IPS DF 4.7 (cell line): ENCODE data around the gene RBM10.

Source experiments
- DNase-seq: peaks from one replicate; pipeline ENCODE4 v3.0.0-alpha.2; 2013; ENCODE audit warnings: low spot score; ENCODE audit errors: extremely low read depth

Gene RBM10

DNA sequence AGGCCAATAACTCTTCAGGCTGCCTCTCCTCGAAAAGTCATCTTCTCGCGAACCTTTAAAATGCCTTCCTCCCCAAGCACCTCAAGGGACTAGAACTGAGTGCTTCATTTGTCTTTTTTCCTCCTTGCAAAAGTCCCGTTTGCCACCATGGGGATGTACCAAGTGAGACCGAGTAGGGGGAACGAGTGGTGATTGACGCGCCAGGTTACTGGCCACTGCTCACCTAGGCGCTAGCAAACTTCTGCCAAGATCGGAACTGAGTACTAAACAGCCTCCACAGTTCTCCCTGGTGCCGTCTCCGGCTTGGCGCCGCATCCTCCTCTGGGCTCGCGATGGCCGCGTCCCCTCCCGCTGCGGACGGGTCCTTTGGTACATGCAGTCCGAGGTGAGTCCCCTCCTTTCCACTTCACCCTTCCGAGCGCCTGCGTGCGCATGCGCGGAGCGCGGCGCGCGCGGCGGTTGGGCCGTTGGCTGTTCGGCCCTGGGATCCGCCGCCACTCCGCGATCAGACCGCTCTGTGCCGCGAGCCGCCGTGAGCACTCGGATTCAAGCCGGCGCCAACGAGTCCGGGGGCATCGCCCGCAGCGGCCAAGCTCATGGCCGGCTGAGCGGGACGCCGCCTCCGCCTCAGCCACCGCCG, 73.4 kb downstream of the RBM10 start, which contains the start of gene CDK16:
CDK16 (plus strand) TSS at position 402 of the 640 bp plus-strand sequence. CDS start 4,877 bp downstream, outside the sequence.
- DNase-seq, result no peak

DNA sequence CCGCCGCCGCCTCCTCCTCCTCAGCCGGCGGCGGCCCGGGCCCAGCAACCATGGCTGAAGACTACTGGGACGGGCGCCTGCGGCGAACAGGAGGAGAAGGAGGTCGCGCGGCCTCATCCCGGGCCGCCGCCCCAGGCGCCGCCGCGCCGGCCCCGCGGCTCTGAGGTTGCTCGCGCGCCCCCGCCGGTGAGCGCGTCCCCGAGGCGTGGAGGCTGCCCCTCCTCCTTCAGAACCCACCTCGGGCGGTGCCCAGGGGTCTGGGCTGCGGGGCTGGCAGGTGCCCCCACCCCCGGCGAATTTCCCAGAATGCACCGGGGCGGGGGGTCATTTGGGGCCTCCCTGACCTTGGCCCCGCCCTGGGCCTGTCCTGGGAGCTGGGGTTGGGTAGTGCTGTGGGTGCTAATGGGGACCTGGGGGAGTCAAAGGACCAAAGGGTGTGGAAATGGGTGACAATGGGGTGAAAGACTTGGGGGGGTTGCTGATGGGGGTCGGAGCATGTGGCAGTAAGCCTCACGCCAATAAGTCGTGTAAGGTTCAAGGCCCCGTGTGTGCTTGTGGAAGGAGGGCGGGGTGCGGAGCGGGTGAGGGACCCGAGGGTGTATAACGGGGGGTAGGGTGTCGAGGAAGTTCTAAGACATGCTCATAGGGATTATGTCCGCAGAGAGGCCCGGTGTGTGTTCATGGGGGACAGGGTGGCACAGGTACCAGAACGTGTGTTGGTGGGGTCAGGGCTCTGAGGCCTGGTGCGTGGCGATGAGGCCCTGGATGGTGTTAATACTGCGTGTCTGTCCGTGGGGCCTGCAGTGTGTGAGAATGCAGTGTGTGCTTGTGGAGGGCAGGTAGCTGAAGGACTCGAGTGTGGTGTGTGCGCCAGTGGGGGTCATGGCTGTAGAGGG, 74.1 kb downstream of the RBM10 start:
- DNase-seq, result no peak

DNA sequence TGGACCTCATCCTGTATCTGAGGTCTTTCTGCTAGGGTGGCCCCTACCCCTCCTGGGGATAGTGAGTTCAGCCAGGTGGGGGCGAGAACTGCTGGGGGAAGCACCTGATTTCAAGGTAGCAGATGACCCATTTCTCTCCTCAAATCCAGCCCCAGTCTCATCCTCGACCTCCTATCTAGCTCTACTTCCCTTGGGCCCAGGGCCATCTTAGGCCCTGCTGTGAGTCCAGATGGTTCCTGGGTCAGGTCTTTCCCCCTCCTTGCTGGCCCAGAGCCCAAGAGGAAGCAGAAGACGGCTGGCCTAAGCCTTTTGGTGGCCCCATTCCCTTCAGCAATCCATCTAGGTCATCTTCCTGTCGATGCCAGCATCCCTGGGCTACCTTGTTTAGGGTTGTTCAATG, 76.7 kb downstream of the RBM10 start:
- DNase-seq, result no peak

DNA sequence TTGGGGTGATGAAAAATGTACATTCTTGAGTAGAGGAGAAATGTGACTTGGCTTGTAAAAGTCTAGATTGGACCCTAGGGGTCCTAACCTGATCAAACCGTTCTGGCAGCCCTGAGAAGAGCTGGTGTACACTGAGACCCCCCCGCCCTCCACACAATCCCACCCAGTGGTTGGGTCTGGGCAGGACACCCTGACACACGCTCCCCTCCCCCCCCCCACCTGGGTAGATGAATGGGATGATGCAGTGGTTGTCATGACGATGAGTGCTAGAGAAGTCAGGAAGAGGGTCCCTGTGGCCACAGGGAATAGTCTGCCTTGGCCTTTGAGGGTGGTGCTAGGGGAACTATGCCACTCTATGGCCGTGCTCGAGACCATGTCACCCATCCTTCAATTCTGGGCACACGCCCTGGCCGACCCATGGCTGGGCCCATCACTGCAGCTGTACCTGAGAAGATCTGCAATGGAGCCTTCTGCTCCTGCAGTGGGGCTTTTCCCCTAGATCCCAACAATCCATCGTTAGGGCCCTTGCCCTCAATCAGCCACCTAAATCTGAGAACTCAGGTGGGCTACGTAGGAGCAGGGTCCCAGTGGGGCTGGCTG, 77.8 kb downstream of the RBM10 start:
- DNase-seq, result no peak

DNA sequence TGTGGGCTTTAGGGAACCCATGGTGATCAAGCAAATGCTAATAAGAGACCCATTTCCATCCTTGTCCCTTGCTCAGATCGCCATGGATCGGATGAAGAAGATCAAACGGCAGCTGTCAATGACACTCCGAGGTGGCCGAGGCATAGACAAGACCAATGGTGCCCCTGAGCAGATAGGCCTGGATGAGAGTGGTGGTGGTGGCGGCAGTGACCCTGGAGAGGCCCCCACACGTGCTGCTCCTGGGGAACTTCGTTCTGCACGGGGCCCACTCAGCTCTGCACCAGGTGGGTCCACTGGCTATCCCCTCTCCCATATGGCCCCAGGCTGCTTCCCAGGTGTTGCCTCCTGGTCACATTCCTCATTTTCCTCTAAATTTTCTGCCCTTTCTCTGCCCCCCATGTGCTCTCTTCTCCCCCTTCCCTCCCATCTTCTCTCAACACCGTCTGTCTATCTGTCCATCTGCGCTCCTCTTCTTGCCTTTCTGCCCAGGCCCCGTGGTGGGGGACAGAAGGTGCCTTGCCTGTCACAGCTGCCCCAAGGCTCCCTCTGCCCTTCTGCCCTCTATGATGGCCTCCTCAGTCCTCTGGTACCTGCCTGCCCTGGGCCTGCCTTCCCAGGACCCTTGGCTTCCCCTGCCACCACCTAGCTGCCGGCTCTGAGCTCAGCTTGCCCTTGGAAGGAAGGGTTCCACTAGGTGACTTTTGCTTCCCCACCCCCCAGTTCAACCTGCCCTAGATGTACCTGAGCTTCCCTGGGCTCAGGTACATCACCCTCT, 78.6 kb downstream of the RBM10 start:
- no peak for DNase-seq

DNA sequence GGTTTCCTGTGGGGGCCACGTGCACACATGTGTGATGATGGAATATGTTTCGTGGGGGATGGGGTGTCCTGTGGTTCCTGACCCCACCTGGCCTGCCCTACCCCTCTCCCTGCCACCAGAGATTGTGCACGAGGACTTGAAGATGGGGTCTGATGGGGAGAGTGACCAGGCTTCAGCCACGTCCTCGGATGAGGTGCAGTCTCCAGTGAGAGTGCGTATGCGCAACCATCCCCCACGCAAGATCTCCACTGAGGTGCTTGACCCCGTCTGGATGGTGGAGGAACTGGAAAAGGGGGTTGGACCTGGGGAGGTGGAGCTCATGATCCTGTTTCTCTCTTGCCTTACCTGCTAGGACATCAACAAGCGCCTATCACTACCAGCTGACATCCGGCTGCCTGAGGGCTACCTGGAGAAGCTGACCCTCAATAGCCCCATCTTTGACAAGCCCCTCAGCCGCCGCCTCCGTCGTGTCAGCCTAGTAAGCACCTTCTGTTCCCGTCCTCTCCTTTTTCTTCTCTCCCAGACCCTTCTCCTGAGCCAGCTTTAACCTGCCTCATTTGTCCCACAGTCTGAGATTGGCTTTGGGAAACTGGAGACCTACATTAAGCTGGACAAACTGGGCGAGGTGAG, 79.4 kb downstream of the RBM10 start:
- no peak for DNase-seq

DNA sequence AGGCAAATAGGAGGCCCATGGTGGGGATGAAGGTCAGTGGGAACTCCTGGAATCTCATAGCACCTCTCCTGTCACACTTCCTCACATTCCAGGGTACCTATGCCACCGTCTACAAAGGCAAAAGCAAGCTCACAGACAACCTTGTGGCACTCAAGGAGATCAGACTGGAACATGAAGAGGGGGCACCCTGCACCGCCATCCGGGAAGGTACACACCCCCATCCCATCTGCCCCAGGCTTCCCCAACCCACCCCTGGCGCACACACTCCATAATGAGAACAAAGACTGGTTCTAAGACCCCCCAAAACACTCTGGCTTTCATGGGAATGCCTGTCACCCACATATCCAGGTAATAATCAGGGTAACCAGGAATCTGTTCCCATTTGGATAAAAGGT, 79.9 kb downstream of the RBM10 start:
- DNase-seq, result no peak

DNA sequence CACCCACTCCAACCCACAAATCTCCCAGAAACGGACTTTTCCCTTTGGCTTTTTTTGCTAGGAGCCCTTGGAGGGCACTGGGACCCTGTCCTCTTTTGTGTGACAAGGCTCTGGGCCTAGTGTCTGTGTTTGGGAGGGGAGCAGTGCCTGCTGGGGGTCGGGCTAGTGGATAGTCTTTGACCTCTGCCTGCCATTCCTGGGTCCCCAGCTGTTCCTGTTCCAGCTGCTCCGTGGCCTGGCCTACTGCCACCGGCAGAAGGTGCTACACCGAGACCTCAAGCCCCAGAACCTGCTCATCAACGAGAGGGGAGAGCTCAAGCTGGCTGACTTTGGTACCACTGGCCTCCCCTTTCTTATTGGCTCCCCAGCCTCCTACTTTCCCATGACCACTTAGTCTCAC, 81.0 kb downstream of the RBM10 start:
- DNase-seq, result no peak

DNA sequence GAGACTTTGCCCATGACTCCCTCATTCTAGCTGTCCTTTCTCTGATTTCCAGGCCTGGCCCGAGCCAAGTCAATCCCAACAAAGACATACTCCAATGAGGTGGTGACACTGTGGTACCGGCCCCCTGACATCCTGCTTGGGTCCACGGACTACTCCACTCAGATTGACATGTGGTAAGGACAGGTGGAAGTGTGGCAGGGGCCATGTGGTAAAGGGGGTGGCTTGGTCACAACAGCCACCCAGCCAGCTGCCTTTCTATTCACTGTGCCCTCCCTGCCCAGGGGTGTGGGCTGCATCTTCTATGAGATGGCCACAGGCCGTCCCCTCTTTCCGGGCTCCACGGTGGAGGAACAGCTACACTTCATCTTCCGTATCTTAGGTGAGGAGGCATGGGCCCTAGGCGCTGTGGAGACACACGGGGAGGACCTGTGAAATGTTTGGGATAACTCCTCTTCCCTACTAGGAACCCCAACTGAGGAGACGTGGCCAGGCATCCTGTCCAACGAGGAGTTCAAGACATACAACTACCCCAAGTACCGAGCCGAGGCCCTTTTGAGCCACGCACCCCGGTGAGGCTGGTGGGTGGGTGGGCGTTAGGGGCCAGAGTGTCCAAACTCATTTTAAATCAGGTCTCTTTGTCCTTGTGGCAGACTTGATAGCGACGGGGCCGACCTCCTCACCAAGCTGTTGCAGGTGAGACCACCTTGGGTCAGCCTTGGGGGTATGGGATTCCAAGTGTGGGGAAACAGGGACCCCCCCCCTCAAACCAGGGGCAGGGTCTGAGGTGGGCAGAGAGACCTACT, 81.7 kb downstream of the RBM10 start:
- no peak for DNase-seq

DNA sequence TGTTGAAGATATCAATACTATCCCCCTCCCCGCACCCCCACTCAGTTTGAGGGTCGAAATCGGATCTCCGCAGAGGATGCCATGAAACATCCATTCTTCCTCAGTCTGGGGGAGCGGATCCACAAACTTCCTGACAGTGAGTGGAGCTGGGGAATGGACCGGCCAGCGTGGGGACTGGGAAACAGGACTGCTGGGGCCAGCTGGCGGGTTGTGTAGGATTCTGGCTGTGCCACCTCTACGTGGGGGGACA, 82.2 kb downstream of the RBM10 start:
- DNase-seq, result no peak

DNA sequence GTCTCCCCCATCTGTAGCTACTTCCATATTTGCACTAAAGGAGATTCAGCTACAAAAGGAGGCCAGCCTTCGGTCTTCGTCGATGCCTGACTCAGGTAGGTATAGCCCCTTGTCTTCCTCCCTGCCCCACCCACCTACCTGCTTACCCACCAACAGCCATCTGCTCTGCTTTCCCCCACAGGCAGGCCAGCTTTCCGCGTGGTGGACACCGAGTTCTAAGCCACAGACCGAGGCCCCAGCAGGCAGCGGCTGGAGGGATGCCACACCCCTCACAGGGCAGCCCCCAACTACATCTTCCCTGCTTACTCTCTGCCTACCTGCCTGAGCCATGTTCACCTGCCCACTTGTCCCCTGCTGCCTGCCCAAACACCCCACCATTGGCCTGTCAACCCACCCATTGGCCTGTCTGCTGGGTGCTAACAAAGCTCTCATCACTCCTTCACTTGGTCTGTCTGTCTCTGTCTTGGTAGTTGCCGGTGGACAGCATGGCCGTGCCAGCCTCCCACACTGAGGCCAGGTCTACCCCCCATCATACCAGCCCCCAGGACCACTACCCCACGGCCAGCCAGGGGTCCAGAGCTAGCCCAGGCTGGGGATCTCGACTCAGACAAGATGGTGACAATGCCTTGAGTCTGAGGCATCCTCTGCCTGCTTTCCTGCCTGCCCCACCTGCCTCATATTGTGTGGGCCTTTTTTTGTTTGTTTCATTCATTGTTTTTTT, 83.7 kb downstream of the RBM10 start:
- DNase-seq, result no peak

DNA sequence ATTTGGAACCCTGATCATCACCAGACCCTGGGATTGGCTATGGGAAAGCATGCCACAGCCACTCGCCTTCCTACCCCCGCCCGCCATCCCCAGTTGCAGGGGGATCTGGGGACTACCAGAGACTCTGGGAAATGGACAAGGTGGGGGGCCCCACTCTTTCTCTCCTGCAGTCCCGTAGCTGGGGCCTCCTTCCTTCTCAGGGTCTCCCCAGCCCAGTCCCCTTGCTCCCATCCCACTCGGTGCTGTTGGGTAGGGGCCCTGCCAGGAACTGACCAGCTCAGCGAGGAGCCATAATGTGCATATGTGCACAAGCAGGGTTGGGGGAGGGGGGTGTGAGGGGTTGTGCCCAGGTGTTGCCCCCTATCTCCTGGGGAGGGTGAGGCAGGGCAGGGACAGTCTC, 84.4 kb downstream of the RBM10 start:
- no peak for DNase-seq

DNA sequence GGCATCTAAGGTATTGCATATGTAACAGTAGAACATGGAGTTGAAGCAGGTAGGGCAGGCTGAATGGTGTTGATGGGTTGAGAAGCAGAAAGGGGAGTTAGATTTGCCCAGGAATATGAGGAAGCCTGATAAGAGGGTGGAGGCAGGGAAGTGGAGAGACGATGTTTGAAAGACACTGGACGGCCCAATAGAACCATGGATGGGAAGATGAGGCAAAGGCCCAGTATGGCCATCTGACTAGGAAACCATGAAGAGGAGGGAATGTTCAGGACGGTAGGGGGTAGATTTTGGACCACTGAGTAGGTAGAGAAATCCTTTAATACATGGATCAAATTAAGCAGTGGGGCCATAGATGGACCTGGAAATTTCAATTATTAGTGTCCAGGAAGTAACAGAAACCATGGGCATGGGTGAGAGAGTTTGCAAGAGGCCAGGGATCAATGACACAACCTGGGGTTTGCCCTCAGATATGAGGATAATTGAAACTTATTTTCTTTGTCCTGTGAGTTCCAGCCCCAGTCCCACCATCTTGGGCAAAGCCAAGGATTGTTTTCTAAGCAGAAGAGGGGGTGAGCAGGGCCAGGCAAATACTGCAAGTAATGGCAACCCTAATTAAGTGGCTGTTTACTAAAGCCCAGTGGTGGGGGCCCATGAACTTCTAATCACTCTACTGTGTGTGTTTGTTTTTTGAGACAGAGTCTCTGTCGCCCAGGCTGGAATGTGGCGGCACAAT, 85.3 kb downstream of the RBM10 start:
- no peak for DNase-seq

DNA sequence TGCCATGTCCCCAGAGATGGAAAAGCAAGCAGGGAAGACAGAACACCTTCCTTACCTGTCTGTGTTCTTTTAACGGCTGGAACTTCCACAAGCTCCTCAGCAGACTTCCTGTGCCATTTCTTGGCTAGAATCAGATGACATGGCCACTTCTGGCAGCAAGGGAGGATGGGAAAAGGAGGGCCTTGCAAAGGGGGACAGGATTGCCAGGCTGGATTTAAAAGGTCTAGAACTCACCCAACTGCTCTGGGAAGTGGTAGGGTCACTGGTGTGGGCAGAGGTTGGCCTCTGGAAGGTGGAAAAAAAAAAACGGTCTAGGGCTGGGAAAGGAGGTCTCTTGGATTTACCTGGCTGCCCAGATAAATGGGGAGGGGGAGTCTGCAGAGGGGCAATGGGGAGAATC, 86.1 kb downstream of the RBM10 start:
- no peak for DNase-seq

DNA sequence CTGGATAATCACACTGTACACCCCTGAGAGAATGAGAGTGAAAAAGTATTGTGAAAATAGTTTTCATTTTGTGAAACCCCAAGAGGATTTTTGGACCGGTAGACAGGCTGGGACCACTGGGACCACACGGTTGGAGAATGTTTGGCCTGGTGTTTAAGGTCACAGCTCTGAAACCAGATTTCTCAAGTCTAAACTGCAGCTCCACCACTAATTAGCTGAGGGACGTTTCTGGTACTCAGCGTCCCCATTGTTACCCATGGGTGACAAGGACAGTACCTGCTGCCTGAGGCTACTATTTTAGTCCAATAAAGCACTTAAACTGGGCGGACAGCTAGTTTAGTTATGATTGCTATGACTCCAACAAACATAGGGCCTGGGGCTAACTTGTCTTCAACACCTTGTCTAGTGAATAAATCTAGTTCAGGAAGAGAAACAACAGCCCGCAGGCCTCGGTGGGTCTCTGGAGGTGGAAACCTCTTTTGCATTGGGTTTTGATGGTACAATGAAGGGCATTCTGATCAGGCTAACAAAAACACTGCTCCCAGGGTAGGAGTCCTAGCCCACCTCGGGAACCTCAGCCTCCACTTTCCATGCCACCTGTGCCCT, 87.3 kb downstream of the RBM10 start:
- DNase-seq, result no peak

DNA sequence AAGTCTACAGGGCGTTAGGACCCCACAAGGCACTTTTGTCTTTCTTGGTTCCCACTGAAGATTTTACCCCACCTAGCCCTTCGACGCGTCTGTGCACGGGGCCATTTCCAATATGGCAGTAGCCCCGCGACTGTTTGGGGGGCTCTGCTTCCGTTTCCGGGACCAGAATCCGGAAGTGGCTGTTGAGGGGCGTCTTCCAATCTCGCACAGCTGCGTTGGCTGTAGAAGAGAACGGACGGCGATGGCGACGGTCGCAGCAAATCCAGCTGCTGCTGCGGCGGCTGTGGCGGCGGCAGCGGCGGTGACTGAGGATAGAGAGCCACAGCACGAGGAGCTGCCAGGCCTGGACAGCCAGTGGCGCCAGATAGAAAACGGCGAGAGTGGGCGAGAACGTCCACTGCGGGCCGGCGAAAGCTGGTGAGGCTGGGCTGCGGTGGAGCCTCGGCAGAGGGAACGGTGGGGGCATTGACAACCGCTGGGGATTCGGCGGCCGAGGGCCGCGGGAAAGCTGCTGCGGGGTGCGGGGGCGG, 87.8 kb downstream of the RBM10 start, which contains the start of gene USP11:
USP11 (plus strand) TSS at position 207 of the 530 bp plus-strand sequence; CDS start at position 242, 35 bp downstream.
- DNase-seq, result no peak

DNA sequence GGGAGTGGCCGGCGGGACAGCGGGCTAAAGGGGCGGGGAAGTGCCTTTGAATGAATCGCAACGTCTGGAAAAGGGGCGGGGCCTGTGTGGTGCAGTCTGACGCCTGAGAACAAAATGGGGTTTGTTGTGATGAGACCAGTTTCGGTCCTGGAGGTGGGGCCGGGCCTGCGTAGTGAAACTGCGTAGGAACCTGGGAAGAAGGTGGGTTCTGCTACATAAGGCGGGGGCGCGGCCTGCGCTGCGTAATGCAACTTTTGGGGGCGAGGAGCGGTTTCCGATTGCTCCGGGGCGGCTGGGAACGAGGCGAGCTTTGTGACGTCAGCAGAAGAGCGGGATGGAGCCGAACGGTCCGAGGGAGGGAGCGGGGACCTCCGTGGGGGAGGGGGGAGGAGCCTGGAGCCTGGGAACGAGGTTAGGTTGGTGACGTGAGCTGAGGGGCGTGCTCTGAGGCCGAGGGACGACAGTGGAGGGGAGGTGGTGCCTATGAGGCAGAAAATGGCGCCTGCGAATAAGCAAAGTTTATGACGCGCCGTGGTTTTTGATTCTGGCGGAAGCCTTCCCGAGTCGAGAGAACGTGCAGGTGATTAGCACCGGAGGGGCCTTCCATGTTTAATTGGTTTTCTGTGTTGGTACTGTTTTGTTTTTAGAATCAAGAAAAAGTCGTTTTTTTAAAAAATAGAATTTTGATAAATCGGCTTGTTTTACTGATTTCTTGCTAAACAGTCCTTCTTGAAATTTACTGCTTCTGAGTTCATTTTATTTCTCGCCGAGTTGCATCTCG, 88.5 kb downstream of the RBM10 start:
- peak; percentile 46 for DNase-seq

DNA sequence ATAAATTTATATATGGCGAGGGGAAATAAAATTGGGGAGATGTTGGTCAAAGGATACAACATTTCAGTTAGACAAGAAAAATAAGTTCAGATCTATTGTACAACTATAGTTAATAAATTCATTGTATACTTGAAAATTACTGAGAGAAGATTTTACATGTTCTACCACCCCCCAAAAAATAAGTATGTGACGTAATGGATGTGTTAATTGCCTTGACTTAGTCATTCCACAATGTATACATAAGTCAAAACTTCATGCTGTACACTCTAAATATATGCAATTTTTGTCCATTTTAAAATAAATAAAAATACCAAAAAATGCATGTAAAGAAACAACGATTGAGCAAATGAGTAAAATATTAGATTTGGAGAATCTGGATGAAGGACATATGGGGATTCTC, 89.6 kb downstream of the RBM10 start:
- no peak for DNase-seq
